GM23338 (cell line): ENCODE data around the gene SLC2A6. TPM values are rescaled to one million over a fixed set of nuclear protein-coding genes. Genes with fewer than 3 reads are reported as not detected.

Source experiments
- ATAC-seq: fragments of 200-7000 bp; cut with Tn5 transposase; 3 replicates; pipeline ENCODE4 v1.9.1; 2020
- DNase-seq: peaks from one replicate; pipeline ENCODE4 v3.0.0-alpha.2; 2015; ENCODE audit warnings: low spot score
- H2AFZ ChIP-seq: fragments of 200-600 bp; sonication (generic); 2 replicates; pipeline ENCODE4 v1.8.0; 2016; ENCODE audit warnings: antibody characterized with exemption, mild to moderate bottlenecking, moderate library complexity
- H3F3A ChIP-seq: fragments of 200-600 bp; sonication (generic); replicated peaks from 2 replicates; pipeline ENCODE4 v1.8.0; 2017; ENCODE audit warnings: antibody characterized with exemption, mixed run types, low read depth
- H3K27ac ChIP-seq: fragments of 200-600 bp; sonication (generic); 2 replicates; pipeline ENCODE4 v1.6.1; 2016; ENCODE audit warnings: low read depth
- H3K27me3 ChIP-seq: fragments of 200-600 bp; sonication (generic); 2 replicates; pipeline ENCODE4 v1.8.0; 2016; ENCODE audit warnings: mild to moderate bottlenecking, mixed run types, moderate library complexity; ENCODE audit not compliant: insufficient read depth
- H3K36me3 ChIP-seq: fragments of 200-600 bp; sonication (generic); 2 replicates; pipeline ENCODE4 v1.8.0; 2016; ENCODE audit warnings: mild to moderate bottlenecking; ENCODE audit not compliant: insufficient read depth
- H3K4me1 ChIP-seq: fragments of 200-600 bp; sonication (generic); 2 replicates; pipeline ENCODE4 v1.8.0; 2016; ENCODE audit warnings: mild to moderate bottlenecking, moderate library complexity; ENCODE audit not compliant: insufficient read depth
- H3K4me2 ChIP-seq: fragments of 200-600 bp; sonication (generic); 2 replicates; pipeline ENCODE4 v1.7.1; 2017; ENCODE audit warnings: mixed run types
- H3K4me3 ChIP-seq: fragments of 200-600 bp; sonication (generic); 2 replicates; pipeline ENCODE4 v1.6.1; 2016; ENCODE audit warnings: mixed run types
- H3K79me2 ChIP-seq: fragments of 200-600 bp; sonication (generic); replicated peaks from 2 replicates; pipeline ENCODE4 v1.8.0; 2017; ENCODE audit warnings: mild to moderate bottlenecking; ENCODE audit not compliant: insufficient read depth
- H3K9me2 ChIP-seq: fragments of 200-600 bp; sonication (generic); 2 replicates; pipeline ENCODE4 v1.8.0; 2017; ENCODE audit not compliant: insufficient read depth
- H4K20me1 ChIP-seq: fragments of 200-600 bp; sonication (generic); replicated peaks from 2 replicates; pipeline ENCODE4 v1.8.0; 2017; ENCODE audit warnings: mild to moderate bottlenecking; ENCODE audit not compliant: insufficient read depth
- H3K27ac Mint-ChIP-seq: 2 replicates; pipeline ENCODE4 v1.8.0; 2020; ENCODE audit warnings: inconsistent platforms, mild to moderate bottlenecking, moderate library complexity, mixed read lengths
- H3K27me3 Mint-ChIP-seq: 3 replicates; pipeline ENCODE4 v1.8.0; 2022; ENCODE audit warnings: low read depth, mild to moderate bottlenecking, moderate library complexity, mixed read lengths, inconsistent platforms; ENCODE audit not compliant: insufficient read depth, poor library complexity
- H3K36me3 Mint-ChIP-seq: 3 replicates; pipeline ENCODE4 v1.8.0; 2021; ENCODE audit warnings: low read depth, mild to moderate bottlenecking, inconsistent platforms, moderate library complexity, mixed read lengths
- H3K4me1 Mint-ChIP-seq: 3 replicates; pipeline ENCODE4 v1.8.0; 2020; ENCODE audit warnings: mild to moderate bottlenecking, inconsistent platforms, mixed read lengths
- H3K4me3 Mint-ChIP-seq: 3 replicates; pipeline ENCODE4 v1.8.0; 2021; ENCODE audit warnings: moderate library complexity, mild to moderate bottlenecking, inconsistent platforms, mixed read lengths
- H3K9me3 Mint-ChIP-seq: 3 replicates; pipeline ENCODE4 v1.8.0; 2020; ENCODE audit warnings: moderate library complexity, mild to moderate bottlenecking, inconsistent platforms, mixed read lengths
- CREB1 ChIP-seq: fragments of 250-450 bp; sonication (Bioruptor Pico); IDR thresholded peaks from 2 replicates; pipeline ENCODE4 v1.5.0; 2020; ENCODE audit warnings: low read depth, mild to moderate bottlenecking, moderate library complexity
- EZH2 ChIP-seq: fragments of 200-600 bp; sonication (generic); IDR thresholded peaks from one replicate; pipeline ENCODE4 v1.8.0; 2017; ENCODE audit warnings: antibody characterized with exemption, mild to moderate bottlenecking, low read depth; ENCODE audit not compliant: unreplicated experiment
- EZH2phosphoT487 ChIP-seq: fragments of 200-600 bp; sonication (generic); IDR thresholded peaks from one replicate; pipeline ENCODE4 v1.8.1; 2018; ENCODE audit warnings: antibody characterized with exemption; ENCODE audit not compliant: unreplicated experiment
- JUNB ChIP-seq: IDR thresholded peaks from one replicate; pipeline ENCODE4 v1.6.1; 2016; ENCODE audit warnings: antibody characterized with exemption; ENCODE audit not compliant: unreplicated experiment
- NANOG ChIP-seq: IDR thresholded peaks from 2 replicates; pipeline ENCODE4 v1.6.1; 2016; ENCODE audit warnings: antibody characterized with exemption, borderline replicate concordance
- POLR2AphosphoS5 ChIP-seq: IDR thresholded peaks from 2 replicates; pipeline ENCODE4 v1.6.1; 2016; ENCODE audit warnings: antibody characterized with exemption, low read depth
- STAT1 ChIP-seq: IDR thresholded peaks from one replicate; pipeline ENCODE4 v1.6.1; 2016; ENCODE audit warnings: antibody characterized with exemption; ENCODE audit not compliant: unreplicated experiment
- ZNF114 ChIP-seq: fragments of 250-450 bp; sonication (Bioruptor Pico); IDR thresholded peaks from 2 replicates; pipeline ENCODE4 v1.5.0; 2020; ENCODE audit warnings: mild to moderate bottlenecking, moderate library complexity
- ZNF331 ChIP-seq: fragments of 250-450 bp; sonication (Bioruptor Pico); IDR thresholded peaks from 2 replicates; pipeline ENCODE4 v1.5.0; 2020; ENCODE audit warnings: low read depth, mild to moderate bottlenecking, moderate library complexity
- polyA plus RNA-seq: library from polyadenylated mRNA; unstranded; fragments of >200 nt; fragmentation: Nextera tagmentation; extraction: Ambion mirVana; gene quantifications from 2 replicates; pipeline ENCODE4 v1.2.1, GENCODE V29; 2016
- total RNA-seq: library from RNA; depleted of rRNA; stranded (reverse); fragments of >200 nt; shearing (Covaris generic); gene quantifications from 2 replicates; pipeline ENCODE4 v1.2.3, GENCODE V29; 2014
- TF ChIP-seq, protein P1 (sequence below), 2 experiments: fragments of 200-600 bp in 1 of 2; sonication (generic) in 1 of 2; conservative IDR thresholded peaks; 2 replicates each; pipeline versions ENCODE4 v1.5.1 to v1.6.1; 2016 to 2017; ENCODE audit warnings: antibody characterized with exemption in 2 of 2, low read depth in 2 of 2, mild to moderate bottlenecking in 2 of 2, moderate library complexity in 1 of 2
- TF ChIP-seq, protein P2 (sequence below): fragments of 250-450 bp; sonication (Bioruptor Pico); IDR thresholded peaks from 2 replicates; pipeline ENCODE4 v1.5.0; 2020; ENCODE audit warnings: mild to moderate bottlenecking, moderate library complexity
- TF ChIP-seq, protein P3 (sequence below): IDR thresholded peaks from 2 replicates; pipeline ENCODE4 v1.6.1; 2016; ENCODE audit warnings: antibody characterized with exemption
- TF ChIP-seq, protein P4 (sequence below): IDR thresholded peaks from one replicate; pipeline ENCODE4 v1.6.1; 2018; ENCODE audit warnings: antibody characterized with exemption; ENCODE audit not compliant: unreplicated experiment

The SLC2A6 gene
- total and polyA plus RNA-seq, 2 experiments from 2014 or later: 17.5 to 39.3 TPM

GRCh38 chr9:133508046-133508445, 29.1 kb upstream of the SLC2A6 start:
- TF ChIP-seq, protein P1, sequence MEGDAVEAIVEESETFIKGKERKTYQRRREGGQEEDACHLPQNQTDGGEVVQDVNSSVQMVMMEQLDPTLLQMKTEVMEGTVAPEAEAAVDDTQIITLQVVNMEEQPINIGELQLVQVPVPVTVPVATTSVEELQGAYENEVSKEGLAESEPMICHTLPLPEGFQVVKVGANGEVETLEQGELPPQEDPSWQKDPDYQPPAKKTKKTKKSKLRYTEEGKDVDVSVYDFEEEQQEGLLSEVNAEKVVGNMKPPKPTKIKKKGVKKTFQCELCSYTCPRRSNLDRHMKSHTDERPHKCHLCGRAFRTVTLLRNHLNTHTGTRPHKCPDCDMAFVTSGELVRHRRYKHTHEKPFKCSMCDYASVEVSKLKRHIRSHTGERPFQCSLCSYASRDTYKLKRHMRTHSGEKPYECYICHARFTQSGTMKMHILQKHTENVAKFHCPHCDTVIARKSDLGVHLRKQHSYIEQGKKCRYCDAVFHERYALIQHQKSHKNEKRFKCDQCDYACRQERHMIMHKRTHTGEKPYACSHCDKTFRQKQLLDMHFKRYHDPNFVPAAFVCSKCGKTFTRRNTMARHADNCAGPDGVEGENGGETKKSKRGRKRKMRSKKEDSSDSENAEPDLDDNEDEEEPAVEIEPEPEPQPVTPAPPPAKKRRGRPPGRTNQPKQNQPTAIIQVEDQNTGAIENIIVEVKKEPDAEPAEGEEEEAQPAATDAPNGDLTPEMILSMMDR (conservative IDR thresholded peaks at IDR 0.05; ENCODE audit: low read depth in 2 of 2): no peak
- TF ChIP-seq POLR2AphosphoS5 (no peak), JUNB (no peak), EZH2 (no peak), EZH2phosphoT487 (no peak), NANOG (no peak), STAT1 (no peak), CREB1 (CRISPR knock-in tag) (no peak), ZNF114 (no peak), ZNF331 (CRISPR knock-in tag) (no peak)
- TF ChIP-seq, protein P2, sequence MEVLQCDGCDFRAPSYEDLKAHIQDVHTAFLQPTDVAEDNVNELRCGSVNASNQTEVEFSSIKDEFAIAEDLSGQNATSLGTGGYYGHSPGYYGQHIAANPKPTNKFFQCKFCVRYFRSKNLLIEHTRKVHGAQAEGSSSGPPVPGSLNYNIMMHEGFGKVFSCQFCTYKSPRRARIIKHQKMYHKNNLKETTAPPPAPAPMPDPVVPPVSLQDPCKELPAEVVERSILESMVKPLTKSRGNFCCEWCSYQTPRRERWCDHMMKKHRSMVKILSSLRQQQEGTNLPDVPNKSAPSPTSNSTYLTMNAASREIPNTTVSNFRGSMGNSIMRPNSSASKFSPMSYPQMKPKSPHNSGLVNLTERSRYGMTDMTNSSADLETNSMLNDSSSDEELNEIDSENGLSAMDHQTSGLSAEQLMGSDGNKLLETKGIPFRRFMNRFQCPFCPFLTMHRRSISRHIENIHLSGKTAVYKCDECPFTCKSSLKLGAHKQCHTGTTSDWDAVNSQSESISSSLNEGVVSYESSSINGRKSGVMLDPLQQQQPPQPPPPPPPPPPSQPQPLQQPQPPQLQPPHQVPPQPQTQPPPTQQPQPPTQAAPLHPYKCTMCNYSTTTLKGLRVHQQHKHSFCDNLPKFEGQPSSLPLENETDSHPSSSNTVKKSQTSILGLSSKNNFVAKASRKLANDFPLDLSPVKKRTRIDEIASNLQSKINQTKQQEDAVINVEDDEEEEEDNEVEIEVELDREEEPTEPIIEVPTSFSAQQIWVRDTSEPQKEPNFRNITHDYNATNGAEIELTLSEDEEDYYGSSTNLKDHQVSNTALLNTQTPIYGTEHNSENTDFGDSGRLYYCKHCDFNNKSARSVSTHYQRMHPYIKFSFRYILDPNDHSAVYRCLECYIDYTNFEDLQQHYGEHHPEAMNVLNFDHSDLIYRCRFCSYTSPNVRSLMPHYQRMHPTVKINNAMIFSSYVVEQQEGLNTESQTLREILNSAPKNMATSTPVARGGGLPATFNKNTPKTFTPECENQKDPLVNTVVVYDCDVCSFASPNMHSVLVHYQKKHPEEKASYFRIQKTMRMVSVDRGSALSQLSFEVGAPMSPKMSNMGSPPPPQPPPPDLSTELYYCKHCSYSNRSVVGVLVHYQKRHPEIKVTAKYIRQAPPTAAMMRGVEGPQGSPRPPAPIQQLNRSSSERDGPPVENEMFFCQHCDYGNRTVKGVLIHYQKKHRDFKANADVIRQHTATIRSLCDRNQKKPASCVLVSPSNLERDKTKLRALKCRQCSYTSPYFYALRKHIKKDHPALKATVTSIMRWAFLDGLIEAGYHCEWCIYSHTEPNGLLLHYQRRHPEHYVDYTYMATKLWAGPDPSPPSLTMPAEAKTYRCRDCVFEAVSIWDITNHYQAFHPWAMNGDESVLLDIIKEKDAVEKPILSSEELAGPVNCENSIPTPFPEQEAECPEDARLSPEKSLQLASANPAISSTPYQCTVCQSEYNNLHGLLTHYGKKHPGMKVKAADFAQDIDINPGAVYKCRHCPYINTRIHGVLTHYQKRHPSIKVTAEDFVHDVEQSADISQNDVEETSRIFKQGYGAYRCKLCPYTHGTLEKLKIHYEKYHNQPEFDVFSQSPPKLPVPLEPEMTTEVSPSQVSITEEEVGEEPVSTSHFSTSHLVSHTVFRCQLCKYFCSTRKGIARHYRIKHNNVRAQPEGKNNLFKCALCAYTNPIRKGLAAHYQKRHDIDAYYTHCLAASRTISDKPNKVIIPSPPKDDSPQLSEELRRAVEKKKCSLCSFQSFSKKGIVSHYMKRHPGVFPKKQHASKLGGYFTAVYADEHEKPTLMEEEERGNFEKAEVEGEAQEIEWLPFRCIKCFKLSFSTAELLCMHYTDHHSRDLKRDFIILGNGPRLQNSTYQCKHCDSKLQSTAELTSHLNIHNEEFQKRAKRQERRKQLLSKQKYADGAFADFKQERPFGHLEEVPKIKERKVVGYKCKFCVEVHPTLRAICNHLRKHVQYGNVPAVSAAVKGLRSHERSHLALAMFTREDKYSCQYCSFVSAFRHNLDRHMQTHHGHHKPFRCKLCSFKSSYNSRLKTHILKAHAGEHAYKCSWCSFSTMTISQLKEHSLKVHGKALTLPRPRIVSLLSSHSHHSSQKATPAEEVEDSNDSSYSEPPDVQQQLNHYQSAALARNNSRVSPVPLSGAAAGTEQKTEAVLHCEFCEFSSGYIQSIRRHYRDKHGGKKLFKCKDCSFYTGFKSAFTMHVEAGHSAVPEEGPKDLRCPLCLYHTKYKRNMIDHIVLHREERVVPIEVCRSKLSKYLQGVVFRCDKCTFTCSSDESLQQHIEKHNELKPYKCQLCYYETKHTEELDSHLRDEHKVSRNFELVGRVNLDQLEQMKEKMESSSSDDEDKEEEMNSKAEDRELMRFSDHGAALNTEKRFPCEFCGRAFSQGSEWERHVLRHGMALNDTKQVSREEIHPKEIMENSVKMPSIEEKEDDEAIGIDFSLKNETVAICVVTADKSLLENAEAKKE (CRISPR knock-in tag): no peak
- TF ChIP-seq, protein P3, sequence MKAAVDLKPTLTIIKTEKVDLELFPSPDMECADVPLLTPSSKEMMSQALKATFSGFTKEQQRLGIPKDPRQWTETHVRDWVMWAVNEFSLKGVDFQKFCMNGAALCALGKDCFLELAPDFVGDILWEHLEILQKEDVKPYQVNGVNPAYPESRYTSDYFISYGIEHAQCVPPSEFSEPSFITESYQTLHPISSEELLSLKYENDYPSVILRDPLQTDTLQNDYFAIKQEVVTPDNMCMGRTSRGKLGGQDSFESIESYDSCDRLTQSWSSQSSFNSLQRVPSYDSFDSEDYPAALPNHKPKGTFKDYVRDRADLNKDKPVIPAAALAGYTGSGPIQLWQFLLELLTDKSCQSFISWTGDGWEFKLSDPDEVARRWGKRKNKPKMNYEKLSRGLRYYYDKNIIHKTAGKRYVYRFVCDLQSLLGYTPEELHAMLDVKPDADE: no peak
- TF ChIP-seq, protein P4, sequence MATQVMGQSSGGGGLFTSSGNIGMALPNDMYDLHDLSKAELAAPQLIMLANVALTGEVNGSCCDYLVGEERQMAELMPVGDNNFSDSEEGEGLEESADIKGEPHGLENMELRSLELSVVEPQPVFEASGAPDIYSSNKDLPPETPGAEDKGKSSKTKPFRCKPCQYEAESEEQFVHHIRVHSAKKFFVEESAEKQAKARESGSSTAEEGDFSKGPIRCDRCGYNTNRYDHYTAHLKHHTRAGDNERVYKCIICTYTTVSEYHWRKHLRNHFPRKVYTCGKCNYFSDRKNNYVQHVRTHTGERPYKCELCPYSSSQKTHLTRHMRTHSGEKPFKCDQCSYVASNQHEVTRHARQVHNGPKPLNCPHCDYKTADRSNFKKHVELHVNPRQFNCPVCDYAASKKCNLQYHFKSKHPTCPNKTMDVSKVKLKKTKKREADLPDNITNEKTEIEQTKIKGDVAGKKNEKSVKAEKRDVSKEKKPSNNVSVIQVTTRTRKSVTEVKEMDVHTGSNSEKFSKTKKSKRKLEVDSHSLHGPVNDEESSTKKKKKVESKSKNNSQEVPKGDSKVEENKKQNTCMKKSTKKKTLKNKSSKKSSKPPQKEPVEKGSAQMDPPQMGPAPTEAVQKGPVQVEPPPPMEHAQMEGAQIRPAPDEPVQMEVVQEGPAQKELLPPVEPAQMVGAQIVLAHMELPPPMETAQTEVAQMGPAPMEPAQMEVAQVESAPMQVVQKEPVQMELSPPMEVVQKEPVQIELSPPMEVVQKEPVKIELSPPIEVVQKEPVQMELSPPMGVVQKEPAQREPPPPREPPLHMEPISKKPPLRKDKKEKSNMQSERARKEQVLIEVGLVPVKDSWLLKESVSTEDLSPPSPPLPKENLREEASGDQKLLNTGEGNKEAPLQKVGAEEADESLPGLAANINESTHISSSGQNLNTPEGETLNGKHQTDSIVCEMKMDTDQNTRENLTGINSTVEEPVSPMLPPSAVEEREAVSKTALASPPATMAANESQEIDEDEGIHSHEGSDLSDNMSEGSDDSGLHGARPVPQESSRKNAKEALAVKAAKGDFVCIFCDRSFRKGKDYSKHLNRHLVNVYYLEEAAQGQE: no peak
- Histone ChIP-seq H3K9me2 (no peaks in the 10 kb centered on the region), H3K36me3 (no peaks in the 10 kb centered on the region), H3K4me1 (peaks cover 15% of the 10 kb centered on the region), H3K27ac (no peak overlapping the region), H3F3A (peaks cover 5% of the 10 kb centered on the region; the same call in 1 of the 2 replicates), H3K79me2 (no peaks in the 10 kb centered on the region), H2AFZ (no peak overlapping the region), H4K20me1 (no peaks in the 10 kb centered on the region), H3K4me2 (no peak overlapping the region), H3K4me3 (no peak overlapping the region), H3K27me3 (no peaks in the 10 kb centered on the region)
- ATAC-seq: no peak
- Mint-ChIP-seq H3K4me1 (peaks cover 18% of the 10 kb centered on the region), H3K9me3 (peaks cover 7% of the 10 kb centered on the region; the same call in 1 of the 3 replicates), H3K4me3 (no peak overlapping the region), H3K36me3 (no peaks in the 10 kb centered on the region), H3K27me3 (peaks cover 5% of the 10 kb centered on the region), H3K27ac (no peak overlapping the region)
- no peak for DNase-seq
